NCI-H2081 treated with DMSO at 0.1 percent for 48 hours (cell line): ENCODE results near the gene CENPP.

ENCODE experiments used
- DNase-seq: peaks from one replicate; lab custom pipeline; 2025; lab: John Stamatoyannopoulos, UW

The CENPP gene

DNA sequence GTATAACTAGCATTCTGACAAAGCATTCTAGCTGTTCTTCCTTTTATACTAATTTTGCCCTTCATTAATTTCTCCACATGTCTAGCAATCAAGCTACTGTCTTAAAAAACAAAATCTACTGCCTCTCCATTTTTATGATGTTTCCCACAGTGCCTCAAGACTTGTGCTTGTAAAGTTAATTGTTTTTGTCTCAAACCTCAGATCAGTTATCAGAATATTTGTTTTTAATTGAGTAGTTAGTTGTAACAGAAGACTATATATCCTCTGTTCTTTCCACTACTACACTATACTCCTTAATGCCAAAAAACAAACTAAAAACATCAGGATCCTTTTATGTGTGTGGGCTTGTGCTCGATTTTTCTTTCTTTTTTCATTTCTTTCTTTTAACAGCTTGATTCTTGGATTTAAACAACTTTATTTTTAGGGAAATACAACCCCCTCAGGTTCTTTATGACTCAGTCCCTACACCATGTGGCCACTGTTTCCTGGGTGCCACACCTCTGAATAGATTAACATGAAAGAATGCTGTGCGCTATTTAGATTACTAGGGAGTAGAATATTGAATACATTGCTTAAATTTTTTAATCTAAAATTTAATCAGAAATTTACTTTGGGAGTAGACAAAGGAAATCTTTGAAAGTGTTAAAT is 155.4 kb downstream of the CENPP start:
- DNase-seq: no peak

DNA sequence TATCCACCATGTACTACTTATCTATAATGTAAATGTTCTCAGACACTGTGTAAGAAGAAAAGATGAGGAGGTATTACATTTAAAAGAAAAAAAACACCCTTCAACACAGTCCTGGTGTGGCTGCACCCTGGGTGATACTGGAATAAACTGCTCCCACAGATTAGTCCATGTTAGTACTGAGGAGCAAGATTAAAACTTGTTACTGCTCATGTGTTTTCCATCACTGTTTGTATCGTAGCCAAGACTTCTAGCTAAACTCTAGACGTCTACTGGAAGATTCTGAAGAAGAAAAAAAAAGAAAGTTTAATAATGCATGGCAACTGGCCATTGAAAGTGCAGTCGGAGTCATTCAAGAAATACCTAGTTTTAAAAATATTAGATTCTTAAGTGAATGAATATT is 156.6 kb downstream of the CENPP start, which contains the start of gene ASPN:
Gene ASPN (minus strand): TSS at position 178 of the 400 bp plus-strand sequence.
- DNase-seq: no peak

DNA sequence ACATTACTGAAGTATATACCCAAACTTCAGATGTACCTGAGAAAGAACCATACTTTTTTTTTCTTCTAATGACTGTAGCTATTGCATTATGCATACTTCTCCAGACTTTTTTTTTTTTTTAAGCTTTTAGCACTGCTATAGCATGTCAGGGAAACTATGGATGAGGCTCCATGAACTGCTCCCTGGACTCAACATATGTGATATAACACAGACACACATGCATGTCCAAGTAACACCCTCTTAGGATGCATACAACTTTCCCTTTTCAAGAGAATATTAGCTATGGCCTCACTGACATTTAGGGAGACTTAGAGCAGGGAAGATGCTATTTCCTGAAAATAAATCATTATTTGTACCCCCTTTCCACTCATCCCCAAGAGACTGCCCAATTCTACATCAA is 157.1 kb downstream of the CENPP start:
- DNase-seq: no peak

DNA sequence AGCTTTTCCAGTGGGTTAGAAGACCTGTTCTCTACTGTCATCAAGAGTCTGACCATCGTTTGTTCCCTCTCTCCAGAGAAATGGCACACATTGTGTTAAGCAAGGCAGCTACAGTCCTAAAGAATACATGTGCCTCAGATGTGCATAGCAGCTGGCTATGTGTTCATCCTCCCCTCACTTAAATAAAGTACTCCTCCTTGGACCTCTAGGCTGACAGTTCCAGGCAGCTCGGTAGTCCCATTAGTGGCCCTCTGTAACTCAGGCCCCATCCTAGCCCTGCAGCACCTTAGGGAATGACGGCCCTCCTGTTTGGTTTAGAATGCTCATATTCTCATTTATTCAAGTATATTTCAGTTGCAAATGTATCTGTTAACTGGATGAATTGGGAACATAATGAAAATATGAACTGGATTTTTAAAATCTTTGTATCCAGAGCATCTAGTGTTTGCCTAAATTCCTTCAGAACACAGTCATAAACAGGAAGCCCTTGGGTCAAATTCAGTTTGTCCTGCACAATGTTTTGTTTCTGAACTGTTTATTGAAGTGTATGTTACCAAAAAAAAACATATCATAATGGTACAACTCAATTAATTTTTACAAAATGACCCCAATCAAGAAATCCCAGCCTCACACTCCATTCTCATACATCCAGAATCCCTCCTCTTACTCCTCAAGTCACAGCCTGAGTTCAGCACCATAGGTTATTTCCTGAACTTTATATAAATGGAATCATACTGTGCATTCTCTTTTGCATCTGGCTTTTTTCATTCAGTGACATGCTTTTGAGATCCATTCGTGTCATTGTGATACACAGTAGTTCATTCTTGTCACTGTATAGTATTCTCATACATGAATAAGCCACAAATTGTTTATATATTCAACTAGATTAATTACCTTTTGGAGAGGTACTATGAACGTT is 158.1 kb downstream of the CENPP start:
- DNase-seq: no peak

DNA sequence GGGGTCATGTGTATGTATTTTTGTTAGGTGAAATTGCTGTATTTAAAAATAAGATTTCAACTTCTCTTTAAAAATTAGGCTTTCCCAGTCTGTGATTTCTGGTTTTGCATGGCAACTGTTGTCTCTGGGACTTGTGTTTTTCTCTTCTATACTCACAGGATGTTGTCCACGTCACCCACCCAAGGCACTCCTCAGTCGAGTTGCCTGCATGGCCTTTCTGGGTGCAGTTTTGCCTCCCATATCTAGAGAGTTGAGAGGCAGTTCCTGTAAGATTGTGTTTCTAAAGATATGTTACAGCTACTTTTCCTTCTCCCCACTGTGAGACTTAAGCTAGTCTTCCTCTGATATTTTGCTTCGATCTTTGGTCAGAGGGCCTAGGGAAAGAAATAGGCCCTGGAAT is 158.8 kb downstream of the CENPP start:
- DNase-seq: no peak

DNA sequence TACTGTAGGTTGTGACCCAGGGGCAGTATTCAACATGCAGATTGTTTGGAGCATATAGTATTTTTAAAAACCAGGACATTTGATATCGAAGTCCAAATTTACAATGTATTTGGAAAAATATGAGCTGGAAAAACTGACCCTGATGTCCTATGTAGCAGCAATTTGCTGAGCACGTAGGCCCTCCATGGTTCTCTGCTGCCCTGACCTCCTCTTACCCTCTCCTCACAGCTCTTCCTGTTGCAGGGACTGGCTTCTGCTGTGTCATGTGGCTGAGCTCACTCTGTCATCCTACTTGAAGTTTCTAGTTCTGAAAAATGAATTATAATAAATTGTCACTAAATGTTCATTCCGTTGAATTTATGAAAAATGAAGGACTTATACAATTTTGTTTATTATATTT is 160.6 kb downstream of the CENPP start:
- DNase-seq: no peak

DNA sequence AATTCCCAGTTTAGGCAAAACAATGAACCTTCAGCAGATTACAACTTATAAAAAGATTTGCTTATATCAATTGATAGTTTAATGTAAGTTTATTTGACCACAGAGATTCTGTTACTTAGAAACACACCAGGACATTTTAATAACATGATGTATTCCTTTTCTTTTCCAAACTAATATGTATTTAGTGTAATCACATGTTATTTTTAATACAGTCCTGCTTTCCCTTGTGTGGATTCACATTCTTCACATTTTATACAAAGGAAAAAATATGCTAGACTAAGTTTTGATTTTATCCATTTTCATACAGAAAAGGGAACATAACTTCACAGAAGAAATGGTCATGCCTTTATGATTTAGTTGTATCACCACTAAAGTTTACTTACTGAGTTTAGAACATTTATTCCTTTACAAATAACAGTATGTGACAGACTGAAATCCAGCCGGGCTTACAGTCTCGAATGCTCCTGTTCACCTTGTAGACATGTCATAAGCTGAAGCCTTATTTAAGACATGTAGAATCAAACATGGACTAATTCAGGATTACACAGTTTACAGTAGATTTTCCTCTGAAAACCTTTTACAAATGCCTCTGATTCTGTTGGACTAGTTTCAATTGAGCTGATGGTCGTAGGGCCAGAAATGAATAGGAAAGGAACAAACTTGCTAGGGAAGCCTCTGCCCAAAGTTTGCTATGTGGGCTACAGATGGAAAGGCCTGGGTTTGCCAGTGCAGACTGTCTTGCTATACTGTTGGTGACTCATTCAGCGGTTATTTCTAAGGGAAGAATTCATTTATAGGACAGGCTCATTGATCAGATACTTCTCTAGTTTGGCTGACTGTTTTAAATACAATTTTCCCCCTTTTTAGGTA is 163.2 kb downstream of the CENPP start:
- DNase-seq: no peak

DNA sequence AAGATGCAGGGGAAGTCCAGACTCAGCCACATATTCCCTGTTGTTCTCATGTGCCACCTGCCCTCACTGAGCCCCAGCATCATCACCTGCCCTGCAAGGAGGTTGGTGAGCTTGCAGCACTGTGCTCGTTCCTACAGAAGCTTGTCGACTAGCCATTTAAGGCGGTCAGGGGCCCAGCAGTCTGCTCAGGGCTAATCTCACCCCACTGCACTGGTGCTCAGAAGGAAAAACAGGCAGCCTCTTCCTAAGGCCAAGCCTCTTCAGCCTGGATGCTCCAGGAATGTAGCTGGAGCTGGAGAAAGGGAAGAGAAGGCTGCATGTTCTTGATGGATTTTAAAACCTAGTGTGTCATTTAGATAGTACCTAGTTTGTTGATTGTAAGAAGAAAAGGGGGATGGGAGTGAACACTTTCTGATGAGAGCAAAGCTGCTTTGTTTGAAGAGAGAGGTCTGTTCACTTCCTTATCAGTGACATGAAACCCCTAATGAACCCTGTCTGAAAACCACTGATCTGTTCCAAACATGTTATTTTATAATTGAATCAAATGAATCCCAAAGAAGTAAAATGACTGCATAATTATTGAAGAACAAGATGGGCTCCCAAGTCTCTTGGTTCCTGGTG is 167.1 kb downstream of the CENPP start:
- DNase-seq: no peak

DNA sequence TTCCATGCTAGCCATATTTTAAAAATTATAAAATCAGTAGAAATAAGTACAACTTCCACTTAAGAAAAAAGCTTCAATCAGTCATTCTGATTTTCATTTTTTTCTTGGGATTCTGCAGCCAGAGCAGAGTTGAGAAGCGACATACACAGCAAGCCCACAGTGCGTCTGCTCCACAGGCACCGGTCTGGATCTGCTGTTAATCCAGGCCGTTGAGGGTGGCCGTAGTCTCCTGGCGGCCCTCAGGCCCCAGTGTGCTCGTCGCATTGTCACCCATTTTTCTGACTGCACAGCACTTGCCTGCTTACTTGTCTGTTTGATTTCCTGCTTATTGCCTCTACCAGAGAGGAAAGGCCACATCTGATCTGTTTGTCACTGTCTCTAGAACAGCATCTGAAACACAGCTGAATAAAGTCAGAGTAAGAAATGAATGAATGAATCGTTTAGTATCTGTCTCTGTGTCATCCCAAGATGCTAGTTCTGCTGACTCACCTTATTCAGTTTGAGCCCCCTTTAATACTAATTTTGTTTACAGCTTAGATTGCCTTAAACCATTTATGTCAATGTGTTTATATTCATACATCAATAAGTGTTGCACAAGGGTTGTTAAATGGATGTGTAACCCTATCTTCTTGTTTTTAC is 168.1 kb downstream of the CENPP start:
- DNase-seq: no peak

DNA sequence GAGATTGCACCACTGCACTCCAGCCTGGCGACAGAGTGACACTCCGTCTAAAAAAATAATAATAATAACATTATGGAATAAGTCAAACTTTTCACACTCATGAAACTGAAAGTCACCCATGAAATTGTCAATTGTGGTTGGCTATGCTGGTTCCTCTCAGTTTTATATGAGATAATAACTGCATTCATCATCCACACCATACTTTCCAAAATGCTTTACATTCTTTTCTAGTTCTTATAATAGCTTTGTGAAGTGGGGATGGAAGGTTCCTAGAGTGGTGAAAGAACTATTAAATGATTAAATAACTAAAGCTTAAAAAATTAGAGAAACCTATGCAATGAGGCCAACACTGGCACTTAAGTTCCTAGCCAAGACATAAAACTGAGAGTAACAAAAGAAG is 169.1 kb downstream of the CENPP start:
- no peak for DNase-seq

DNA sequence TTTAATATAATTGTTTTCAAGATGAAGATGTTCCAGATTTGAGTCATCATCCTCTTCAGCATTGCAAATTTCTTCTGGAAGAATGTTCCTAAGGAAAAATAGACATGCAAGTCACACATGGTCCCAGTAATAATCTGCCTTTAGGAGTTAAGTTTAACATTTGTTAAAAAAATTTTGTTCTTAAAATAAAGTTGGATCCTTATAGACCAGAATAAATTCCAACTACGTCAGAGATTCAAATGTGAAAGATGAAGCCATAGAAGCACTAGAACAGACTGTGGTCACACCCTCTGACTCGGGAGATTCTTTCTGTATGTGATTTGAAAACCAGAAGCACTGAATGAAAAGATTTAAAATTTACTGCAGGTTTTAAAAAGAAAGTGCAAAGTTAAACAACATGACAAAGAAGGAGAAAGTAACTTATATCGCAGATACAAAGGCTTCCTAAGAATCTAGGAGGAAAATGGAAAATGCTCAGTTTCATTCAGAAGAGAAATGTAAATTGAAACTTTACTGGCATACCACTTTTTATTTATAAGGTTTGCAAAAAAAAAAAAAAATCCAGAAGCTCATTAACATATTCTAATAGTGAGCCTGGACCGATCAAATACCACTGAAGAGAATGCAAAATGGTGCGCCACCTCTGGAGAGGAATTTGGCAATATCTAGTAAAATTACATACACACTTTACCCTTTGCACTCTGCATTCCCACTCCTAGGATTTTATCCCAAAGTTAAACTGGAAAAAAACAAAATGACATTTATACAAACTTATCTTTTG is 170.8 kb downstream of the CENPP start:
- DNase-seq: no peak

DNA sequence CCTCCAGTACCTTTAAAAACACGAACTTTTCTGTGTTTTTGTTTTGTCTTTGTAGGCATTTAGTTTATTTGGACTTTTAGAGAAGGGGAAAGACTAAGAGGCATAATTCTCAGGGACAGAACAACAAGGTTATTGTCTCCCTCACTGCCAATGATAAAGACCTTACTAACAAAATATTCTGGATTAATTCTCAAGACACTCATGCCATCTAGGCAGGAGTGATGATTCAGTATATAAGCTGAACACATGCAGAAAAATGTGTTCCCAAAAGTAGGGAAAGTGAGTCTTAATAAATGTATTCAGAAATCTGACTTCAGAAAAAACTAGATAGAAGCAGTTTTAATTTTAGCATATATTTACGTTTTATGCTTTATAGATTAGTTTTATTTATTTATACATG is 173.9 kb downstream of the CENPP start:
- DNase-seq: no peak

DNA sequence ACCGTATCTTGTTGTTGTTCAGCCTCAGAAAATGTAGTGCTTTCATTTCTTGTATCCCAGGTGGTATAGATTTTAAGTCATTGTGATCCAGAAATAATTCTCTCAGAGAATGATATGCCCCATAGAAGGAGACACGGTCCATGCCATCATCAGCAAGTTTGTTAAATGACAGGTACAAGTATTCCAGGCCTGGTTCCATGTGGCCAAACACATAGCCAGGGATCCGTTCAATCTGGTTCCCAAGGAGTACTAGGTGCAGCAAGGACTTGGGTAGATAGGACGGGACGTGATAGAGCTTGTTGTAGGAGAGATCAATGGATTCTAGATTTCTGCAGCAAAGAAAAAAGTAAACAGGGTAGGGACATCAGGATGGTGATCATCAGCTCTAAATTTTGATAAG is 175.0 kb downstream of the CENPP start:
- no peak for DNase-seq

DNA sequence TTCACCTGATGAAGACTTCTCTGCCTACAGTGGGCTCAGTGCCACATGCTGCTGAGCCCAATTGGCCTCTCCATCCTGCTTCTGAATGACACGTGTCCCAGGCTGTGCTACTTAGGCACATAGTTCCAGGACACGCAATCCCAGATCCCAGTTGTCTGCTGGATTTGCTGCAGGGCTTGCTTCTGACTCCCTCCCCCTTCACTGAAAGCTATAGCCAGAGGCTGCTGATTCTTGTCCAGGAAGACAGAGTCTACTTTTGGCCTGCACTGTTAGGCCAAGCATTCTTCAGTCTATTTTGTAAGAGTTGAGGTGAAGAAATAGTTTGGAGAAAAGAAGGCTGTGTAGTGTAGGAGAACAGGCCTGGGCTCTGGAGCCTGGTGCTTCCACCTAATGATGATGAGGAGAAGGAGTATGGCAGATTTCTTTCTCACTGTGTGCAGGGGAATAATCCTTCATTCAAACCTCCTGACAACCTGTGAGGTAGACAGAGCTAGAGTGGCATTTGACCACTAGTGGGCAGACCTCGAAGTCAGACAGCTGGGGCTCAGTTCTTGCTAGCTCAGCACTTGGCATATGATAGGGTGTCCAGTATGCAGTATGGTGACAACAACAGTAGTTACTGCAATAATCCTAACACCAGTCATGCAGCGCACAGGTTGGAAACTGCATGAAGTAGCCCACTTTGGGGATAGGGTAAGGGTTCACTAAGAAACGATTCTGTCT is 176.1 kb downstream of the CENPP start:
- no peak for DNase-seq

DNA sequence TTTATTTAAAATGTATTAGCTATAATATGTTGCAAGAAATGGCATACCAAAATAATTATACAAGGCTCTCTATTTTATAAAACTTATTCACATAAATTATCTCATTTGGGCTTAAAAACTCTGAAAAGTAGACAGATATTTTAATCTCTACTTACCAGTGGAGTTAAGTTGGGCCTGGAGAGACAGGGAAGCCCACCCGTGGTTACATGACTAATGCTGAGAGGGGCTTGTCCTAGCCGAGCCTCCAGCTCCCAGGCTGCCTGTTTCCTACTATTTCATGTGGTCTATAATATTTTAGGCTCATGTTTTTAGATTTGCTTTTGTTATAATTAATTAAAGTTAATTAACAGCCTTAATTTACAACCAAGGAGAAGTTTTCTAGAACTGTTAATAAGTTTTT is 177.4 kb downstream of the CENPP start:
- no peak for DNase-seq

DNA sequence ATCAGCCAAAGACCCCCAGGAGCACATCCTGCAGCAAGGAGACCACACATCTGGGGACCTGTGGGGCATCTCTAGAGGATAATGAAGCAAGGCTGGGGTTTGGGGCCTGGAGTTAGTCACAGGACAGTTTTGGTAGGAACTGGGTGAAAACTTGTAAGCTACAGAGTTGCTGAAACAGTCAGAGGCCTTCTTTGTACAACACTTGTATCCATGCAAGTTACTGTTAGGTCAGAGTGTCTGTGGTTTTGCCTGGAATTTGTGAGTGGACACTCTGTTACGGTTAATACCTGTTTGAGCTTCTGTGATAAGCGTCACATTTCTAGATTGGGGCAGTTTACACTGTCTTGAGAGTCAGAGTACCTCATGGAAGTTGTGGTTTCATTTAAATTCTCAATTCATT is 179.1 kb downstream of the CENPP start:
- DNase-seq: no peak

DNA sequence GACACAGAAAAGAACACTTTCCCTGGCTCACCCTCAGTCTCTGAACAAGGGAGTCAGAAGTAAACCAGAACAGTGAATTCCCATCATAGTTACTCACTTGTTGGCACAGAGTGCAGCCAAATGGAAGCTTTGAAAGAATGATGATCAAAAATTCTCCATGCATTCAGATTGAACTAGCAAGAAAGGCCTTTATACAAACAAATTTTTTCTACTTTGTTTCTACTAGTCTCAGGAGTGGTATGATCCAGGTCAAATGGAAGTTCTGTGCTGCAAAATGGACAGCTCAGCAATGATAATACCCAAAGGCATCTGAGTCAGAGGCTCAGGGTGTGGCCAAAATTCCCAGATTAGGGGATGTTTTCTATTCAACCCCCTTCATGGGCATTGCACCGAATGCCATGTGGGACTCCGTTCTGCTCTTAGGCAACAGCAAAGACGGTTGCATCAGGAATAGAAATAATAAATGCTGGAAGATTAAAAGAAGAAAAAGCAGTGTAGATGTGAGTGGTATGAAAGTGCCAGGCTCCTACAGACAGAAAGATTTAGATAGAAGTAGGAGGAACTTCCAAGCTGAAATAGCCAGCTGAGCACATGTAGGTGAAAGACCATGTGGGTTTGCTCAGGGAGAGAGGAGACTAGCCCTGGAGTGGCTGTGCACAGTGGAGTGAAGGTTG is 180.6 kb downstream of the CENPP start:
- no peak for DNase-seq

DNA sequence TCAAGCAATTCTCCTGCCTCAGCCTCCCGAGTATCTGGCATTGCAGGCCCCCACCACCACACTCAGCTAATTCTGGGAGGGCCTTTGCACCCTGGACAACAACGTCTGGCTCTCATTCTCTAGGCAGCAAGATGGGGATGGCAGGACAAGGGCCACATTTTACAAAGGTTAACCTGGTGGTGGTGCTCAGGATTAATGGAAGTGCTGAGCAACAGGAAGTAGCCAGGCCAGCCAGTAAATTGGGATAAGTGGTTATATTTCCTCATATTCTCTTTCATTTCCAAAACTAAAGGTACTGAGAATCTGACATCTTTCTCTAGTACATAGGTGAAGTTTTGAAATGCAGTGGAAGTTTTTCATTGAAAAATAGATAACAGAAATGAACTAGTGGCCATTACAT is 181.3 kb downstream of the CENPP start:
- no peak for DNase-seq

DNA sequence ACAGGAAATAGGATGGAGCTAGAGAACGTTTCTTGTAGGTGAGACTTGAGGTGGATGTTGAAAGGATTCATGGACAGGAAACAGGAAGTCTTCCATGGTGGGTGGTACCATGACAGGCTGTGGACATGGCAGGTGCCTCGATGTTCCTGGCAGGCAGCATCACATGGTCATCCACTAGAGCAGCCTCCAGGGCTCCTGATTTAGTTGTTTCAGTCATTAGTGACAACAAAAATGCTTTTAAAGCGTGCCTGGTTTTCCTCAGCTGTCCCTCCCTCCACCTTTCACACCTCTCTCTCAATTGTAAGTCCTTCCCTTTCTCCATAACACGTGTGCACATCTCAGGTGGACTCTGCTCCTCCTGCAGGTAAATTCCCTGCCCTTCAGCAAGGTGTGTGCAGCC is 181.7 kb downstream of the CENPP start:
- no peak for DNase-seq
